HepG2 (cell line): ENCODE results near the gene JOSD2. TPM values are rescaled to one million over a fixed set of nuclear protein-coding genes. Genes with fewer than 3 reads are reported as not detected.

ENCODE experiments used
- ATAC-seq: fragments of 200-7000 bp; cut with Tn5 transposase; 3 replicates; pipeline ENCODE4 v1.9.1; 2020; ENCODE audit warnings: mild to moderate bottlenecking, moderate library complexity
- BruUV-seq: library from RNA; stranded (reverse); fragments of 400-500 nt; replicated peaks from 2 replicates; lab custom pipeline; 2021; lab: Mats Ljungman, UMichigan
- CTCF ChIA-PET: fragments of 300-600 bp; formaldehyde crosslinking; extraction: SDS; loops from one replicate; lab custom pipeline; 2021; ENCODE audit warnings: low total read pairs, inconsistent platforms, low intra/inter-chr PET ratio; lab: Yijun Ruan, JAX
- POLR2A ChIA-PET: fragments of 350-600 bp; sonication (Branson Sonifier 250); formaldehyde crosslinking; loops from one replicate; lab custom pipeline; 2020; ENCODE audit warnings: antibody characterized with exemption, inconsistent platforms; lab: Yijun Ruan, JAX
- DNase-seq: peaks from one replicate; pipeline ENCODE4 v3.0.0-alpha.2; 2015; ENCODE audit warnings: low spot score
- FAIRE-seq: peaks from 3 replicates; lab custom pipeline; 2011; peaks lifted over from hg19 to GRCh38; lab: Jason Lieb, UNC
- H2AFZ ChIP-seq: one replicate; pipeline ENCODE4 v1.6.1; 2011; ENCODE audit warnings: low read length, inconsistent platforms
- H3K27ac ChIP-seq: fragments of 300-600 bp; 3 replicates; pipeline ENCODE4 v1.8.0; 2011; ENCODE audit warnings: mixed run types, mild to moderate bottlenecking, mixed read lengths, low read length, inconsistent platforms; ENCODE audit not compliant: insufficient read depth; ENCODE audit errors: extremely low read length
- H3K27me3 ChIP-seq, 2 experiments: fragments of 200-600 bp in 1 of 2; 2 replicates in 1 of 2; 3 replicates in 1 of 2; pipeline versions ENCODE4 v1.6.0 to v1.8.0; 2011; ENCODE audit warnings: low read length in 2 of 2, mild to moderate bottlenecking in 2 of 2, moderate library complexity in 2 of 2, inconsistent platforms in 1 of 2; ENCODE audit not compliant: insufficient read depth in 2 of 2, control insufficient read depth in 1 of 2
- H3K36me3 ChIP-seq, 2 experiments: fragments of 200-600 bp in 1 of 2; replicated peaks in 1 of 2; 2 replicates in 1 of 2; 3 replicates in 1 of 2; pipeline versions ENCODE4 v1.5.1 to v1.8.0; 2011; ENCODE audit warnings: low read length in 2 of 2, inconsistent platforms in 1 of 2; ENCODE audit not compliant: insufficient read depth in 2 of 2, control insufficient read depth in 1 of 2
- H3K4me1 ChIP-seq: 2 replicates; pipeline ENCODE4 v1.5.1; 2012; ENCODE audit warnings: low read length, inconsistent platforms; ENCODE audit not compliant: insufficient read depth
- H3K4me2 ChIP-seq: 2 replicates; pipeline ENCODE4 v1.6.0; 2011; ENCODE audit warnings: low read depth, low read length, inconsistent platforms
- H3K4me3 ChIP-seq, 3 experiments: fragments of 200-600 bp in 1 of 3; sonication (generic), shearing (Covaris generic) in 1 of 3; replicated peaks in 1 of 3; 2 replicates each; pipeline ENCODE4 v1.5.1; 2011 to 2016; ENCODE audit warnings: low read length in 3 of 3, inconsistent platforms in 2 of 3, low read depth in 2 of 3, mild to moderate bottlenecking in 2 of 3, control low read depth in 1 of 3, mixed read lengths in 1 of 3; ENCODE audit not compliant: insufficient read depth in 1 of 3
- H3K79me2 ChIP-seq: one replicate; pipeline ENCODE4 v1.6.1; 2011; ENCODE audit warnings: low read length, inconsistent platforms; ENCODE audit not compliant: insufficient read depth
- H3K9ac ChIP-seq: 2 replicates; pipeline ENCODE4 v1.6.0; 2011; ENCODE audit warnings: mild to moderate bottlenecking, low read depth, low read length, inconsistent platforms; ENCODE audit not compliant: insufficient read depth
- H3K9me3 ChIP-seq: 2 replicates; pipeline ENCODE4 v1.5.1; 2012; ENCODE audit warnings: mild to moderate bottlenecking, low read length
- H4K20me1 ChIP-seq: 2 replicates; pipeline ENCODE4 v1.6.0; 2011; ENCODE audit warnings: inconsistent platforms, mild to moderate bottlenecking, low read length, moderate library complexity; ENCODE audit not compliant: insufficient read depth
- CBX1 ChIP-seq: IDR thresholded peaks from one replicate; pipeline ENCODE4 v1.6.1; 2016; ENCODE audit warnings: antibody characterized with exemption, low read depth
- PLSCR1 ChIP-seq: sonication (generic); formaldehyde crosslinking; IDR thresholded peaks from 2 replicates; pipeline ENCODE4 v1.5.0; 2020; ENCODE audit warnings: missing genetic modification reagents, mild to moderate bottlenecking, borderline replicate concordance
- TARDBP ChIP-seq: sonication (generic); formaldehyde crosslinking; IDR thresholded peaks from 2 replicates; pipeline ENCODE4 v1.8.0; 2022; ENCODE audit warnings: mild to moderate bottlenecking, missing genetic modification reagents
- TBX2 ChIP-seq: sonication (generic); formaldehyde crosslinking; IDR thresholded peaks from 2 replicates; pipeline ENCODE4 v1.5.0; 2020; ENCODE audit warnings: missing genetic modification reagents, mild to moderate bottlenecking, borderline replicate concordance
- TRAFD1 ChIP-seq: sonication (generic); formaldehyde crosslinking; IDR thresholded peaks from 2 replicates; pipeline ENCODE4 v1.5.1; 2020; ENCODE audit warnings: missing genetic modification reagents, mild to moderate bottlenecking, borderline replicate concordance
- ZBTB34 ChIP-seq: sonication (generic); formaldehyde crosslinking; IDR thresholded peaks from 2 replicates; pipeline ENCODE4 v1.8.0; 2022; ENCODE audit warnings: mild to moderate bottlenecking, missing genetic modification reagents
- ZNF326 ChIP-seq: sonication (generic); formaldehyde crosslinking; IDR thresholded peaks from 2 replicates; pipeline ENCODE4 v1.4.0; 2020; ENCODE audit warnings: missing genetic modification reagents, borderline replicate concordance
- ZNF503 ChIP-seq: sonication (generic); formaldehyde crosslinking; IDR thresholded peaks from 2 replicates; pipeline ENCODE4 v1.4.0; 2020; ENCODE audit warnings: missing genetic modification reagents
- WGBS: methylation state at CpG from one replicate; pipeline ENCODE4 v1.1.6; 2017; ENCODE audit warnings: low lambda C conversion rate; 5-methylcytosine and 5-hydroxymethylcytosine counted together
- in situ Hi-C: cut with HindIII; loops from 2 replicates; pipeline ENCODE4 v1.10.0; 2017; ENCODE audit warnings: low pct_unique_long_range_greater_than_20kb; ENCODE audit not compliant: extremely low pct_ligation_motif_present
- intact Hi-C: fragments of 100-400 bp; cut with micrococcal nuclease; formaldehyde crosslinking; loops from one replicate; pipeline ENCODE4 v1.10.0; 2022; ENCODE audit not compliant: unreplicated experiment
- polyA plus RNA-seq, 8 experiments: library from polyadenylated mRNA; depleted of rRNA in 3 of 8; stranded (reverse) in 7 of 8; unstranded in 1 of 8; fragments of >200 nt; fragmentation: Illumina TruSeq in 4 of 8; extraction: Trizol in 4 of 8; gene quantifications; 2 replicates each; pipeline versions ENCODE4 v1.2.1 to v1.2.3, GENCODE V29; 2011 to 2016; ENCODE audit warnings: low read depth in 4 of 8, missing spikeins in 1 of 8, mixed read lengths in 1 of 8; ENCODE audit not compliant: insufficient read depth in 1 of 8
- total RNA-seq, 5 experiments: library from RNA; depleted of rRNA; stranded (reverse); fragments of >200 nt; fragmentation: Illumina TruSeq; extraction: Trizol; gene quantifications; 2 replicates each; pipeline ENCODE4 v1.2.3, GENCODE V29; 2016; ENCODE audit warnings: low read depth in 1 of 5

The JOSD2 gene
- total and polyA plus RNA-seq, 2 of the 13 experiments (the other 11 are each of a cell fraction or from before 2014, with no cell fraction given), result 2.0 to 4.1 TPM

- TF ChIP-seq TBX2 (CRISPR knock-in tag), result no peak
- no peak for TF ChIP-seq ZNF503 (CRISPR knock-in tag)
- TF ChIP-seq ZBTB34 (CRISPR knock-in tag), result no peak
- TF ChIP-seq PLSCR1, result no peak
- no peak for TF ChIP-seq ZNF326 (CRISPR knock-in tag)
- TF ChIP-seq TARDBP (CRISPR knock-in tag), result no peak
- TF ChIP-seq CBX1, result no peak
- TF ChIP-seq TRAFD1, result no peak
- no peaks in the 10 kb centered on the region for H3K9me3 ChIP-seq
- H3K4me2 ChIP-seq, result no peak overlapping the region
- H4K20me1 ChIP-seq, result no peaks in the 10 kb centered on the region
- FAIRE-seq, result no peak
- H3K27me3 ChIP-seq, result peaks cover 3 to 22% of the 10 kb centered on the region in 2 experiments; a peak in 4 of 5 replicates
- BruUV-seq, result no TSS peak
- CTCF ChIA-PET, result interaction anchor here (1.4 kb wide), 1 partner anchor 21 kb away, joined by 4 read pairs; no protein-coding TSS in a partner anchor
- peaks cover 13% of the 10 kb centered on the region for H3K4me1 ChIP-seq
- in situ Hi-C loops, result no loop called here
- no peak overlapping the region for H3K4me3 ChIP-seq
- no peak overlapping the region for H3K27ac ChIP-seq
- H2AFZ ChIP-seq, result no peak overlapping the region
- no peaks in the 10 kb centered on the region for H3K36me3 ChIP-seq
- DNase-seq, result no peak
- H3K9ac ChIP-seq, result no peak overlapping the region
- WGBS, result 81% methylated on average over 9 of the region's 13 CpGs
- POLR2A ChIA-PET, result no interaction called here
- no peaks in the 10 kb centered on the region for H3K79me2 ChIP-seq
- intact Hi-C loops, result no loop called here
- ATAC-seq, result no peak
Measured at GRCh38 chr19:50558449-50558848, 47.5 kb upstream of the JOSD2 start.
